SK-N-SH (cell line): ENCODE results near the gene AP2S1. TPM values are rescaled to one million over a fixed set of nuclear protein-coding genes. Genes with fewer than 3 reads are reported as not detected.

Experiments used
- CTCF ChIA-PET: fragments of 300-600, 350-600 bp; formaldehyde crosslinking; extraction: SDS; loops from one replicate; lab custom pipeline; 2021; lab: Yijun Ruan, JAX
- POLR2A ChIA-PET: fragments of 350-600 bp; sonication (Branson Sonifier 250); formaldehyde crosslinking; extraction: SDS; loops from one replicate; lab custom pipeline; 2020; ENCODE audit warnings: antibody characterized with exemption, inconsistent platforms; lab: Yijun Ruan, JAX
- DNase-seq: peaks from one replicate; pipeline ENCODE4 v3.0.0; 2012
- H2AFZ ChIP-seq: fragments of 200-600 bp; sonication (generic); 2 replicates; pipeline ENCODE4 v1.8.1; 2016; ENCODE audit warnings: antibody characterized with exemption, mild to moderate bottlenecking, low read depth
- H3F3A ChIP-seq: fragments of 200-600 bp; sonication (generic); replicated peaks from 2 replicates; pipeline ENCODE3; 2016; ENCODE audit warnings: antibody characterized with exemption, mild to moderate bottlenecking; ENCODE audit not compliant: insufficient read depth
- H3K27ac ChIP-seq, 2 experiments: fragments of 200-500 bp in 1 of 2; fragments of 200-600 bp in 1 of 2; sonication (Bioruptor generic) in 1 of 2; sonication (generic), shearing (Covaris generic) in 1 of 2; 2 replicates each; pipeline versions ENCODE4 v1.5.1 to v1.6.1; 2014 to 2016; ENCODE audit warnings: low read depth in 2 of 2, inconsistent platforms in 1 of 2, low read length in 1 of 2, mild to moderate bottlenecking in 1 of 2, mixed read lengths in 1 of 2
- H3K27me3 ChIP-seq: fragments of 200-600 bp; sonication (generic), shearing (Covaris generic); 2 replicates; pipeline ENCODE4 v1.6.1; 2016; ENCODE audit warnings: mixed run types; ENCODE audit not compliant: insufficient read depth
- H3K36me3 ChIP-seq, 2 experiments: fragments of 200-500 bp in 1 of 2; fragments of 200-600 bp in 1 of 2; sonication (Bioruptor generic) in 1 of 2; sonication (generic) in 1 of 2; replicated peaks in 1 of 2; 2 replicates each; pipeline versions ENCODE3 to v1.5.1; 2014 to 2016; ENCODE audit warnings: low read length in 1 of 2, mild to moderate bottlenecking in 1 of 2; ENCODE audit not compliant: insufficient read depth in 2 of 2, control insufficient read depth in 1 of 2
- H3K4me1 ChIP-seq, 2 experiments: fragments of 200-500 bp in 1 of 2; fragments of 200-600 bp in 1 of 2; sonication (Bioruptor generic) in 1 of 2; sonication (generic), shearing (Covaris generic) in 1 of 2; 2 replicates each; pipeline versions ENCODE4 v1.5.1 to v1.6.1; 2014 to 2016; ENCODE audit warnings: low read depth in 1 of 2, low read length in 1 of 2, mixed run types in 1 of 2; ENCODE audit not compliant: insufficient read depth in 2 of 2, control insufficient read depth in 1 of 2
- H3K4me2 ChIP-seq: fragments of 200-600 bp; sonication (generic), shearing (Covaris generic); 2 replicates; pipeline ENCODE4 v1.6.1; 2017; ENCODE audit warnings: mixed run types
- H3K4me3 ChIP-seq, 2 experiments: fragments of 200-500 bp in 1 of 2; fragments of 200-600 bp in 1 of 2; sonication (Bioruptor generic) in 1 of 2; sonication (generic), shearing (Covaris generic) in 1 of 2; 2 replicates each; pipeline versions ENCODE4 v1.5.1 to v1.8.1; 2014 to 2016; ENCODE audit warnings: low read depth in 2 of 2, inconsistent platforms in 1 of 2, low read length in 1 of 2, mild to moderate bottlenecking in 1 of 2, mixed read lengths in 1 of 2, moderate library complexity in 1 of 2
- H3K79me2 ChIP-seq: fragments of 200-600 bp; sonication (generic); 2 replicates; pipeline ENCODE4 v1.8.1; 2017; ENCODE audit warnings: mild to moderate bottlenecking; ENCODE audit not compliant: insufficient read depth
- H3K9ac ChIP-seq: fragments of 200-600 bp; sonication (generic); 2 replicates; pipeline ENCODE4 v1.6.1; 2017; ENCODE audit warnings: mixed run types
- H3K9me2 ChIP-seq: fragments of 200-600 bp; sonication (generic); 2 replicates; pipeline ENCODE4 v1.6.1; 2017; ENCODE audit warnings: mixed run types
- H3K9me3 ChIP-seq: fragments of 200-600 bp; sonication (generic); 2 replicates; pipeline ENCODE4 v1.6.1; 2017; ENCODE audit warnings: mixed run types, mild to moderate bottlenecking, moderate library complexity
- H4K20me1 ChIP-seq: fragments of 200-600 bp; sonication (generic); 2 replicates; pipeline ENCODE4 v1.6.1; 2017; ENCODE audit warnings: mild to moderate bottlenecking, mixed run types; ENCODE audit not compliant: insufficient read depth
- CHD2 ChIP-seq: fragments of 150-350 bp; IDR thresholded peaks from 2 replicates; pipeline ENCODE4 v1.6.1; 2018; ENCODE audit warnings: low read length; ENCODE audit not compliant: partially characterized antibody
- EP300 ChIP-seq, 2 experiments: IDR thresholded peaks; 2 replicates each; pipeline versions ENCODE4 v1.4.0 to v1.6.1; 2012; ENCODE audit warnings: borderline replicate concordance in 1 of 2, low read depth in 1 of 2, low read length in 1 of 2
- EZH2phosphoT487 ChIP-seq: fragments of 200-600 bp; sonication (generic); IDR thresholded peaks from 2 replicates; pipeline ENCODE4 v1.6.1; 2017; ENCODE audit warnings: low read depth, mixed run types, mild to moderate bottlenecking, antibody characterized with exemption, moderate library complexity, borderline replicate concordance
- FOXM1 ChIP-seq: IDR thresholded peaks from 2 replicates; pipeline ENCODE4 v1.4.0; 2012; ENCODE audit warnings: low read depth, mild to moderate bottlenecking
- MAX ChIP-seq: IDR thresholded peaks from 2 replicates; pipeline ENCODE4 v1.4.0; 2012; ENCODE audit warnings: low read depth
- MEF2A ChIP-seq: IDR thresholded peaks from 2 replicates; pipeline ENCODE4 v1.4.0; 2012; ENCODE audit warnings: low read depth, borderline replicate concordance
- NFIC ChIP-seq: IDR thresholded peaks from 2 replicates; pipeline ENCODE4 v1.4.0; 2012; ENCODE audit warnings: borderline replicate concordance
- NRF1 ChIP-seq: IDR thresholded peaks from 2 replicates; pipeline ENCODE4 v1.6.1; 2012; ENCODE audit warnings: low read depth, mild to moderate bottlenecking, low read length
- POLR2AphosphoS5 ChIP-seq: IDR thresholded peaks from 2 replicates; pipeline ENCODE4 v1.6.1; 2012; ENCODE audit warnings: low read depth, low read length
- RAD21 ChIP-seq: IDR thresholded peaks from 2 replicates; pipeline ENCODE4 v1.6.1; 2012; ENCODE audit warnings: mild to moderate bottlenecking, low read length
- RCOR1 ChIP-seq: fragments of 150-350 bp; IDR thresholded peaks from 2 replicates; pipeline ENCODE4 v1.6.1; 2017; ENCODE audit warnings: antibody characterized with exemption, low read length
- RFX5 ChIP-seq: IDR thresholded peaks from 2 replicates; pipeline ENCODE4 v1.6.1; 2012; ENCODE audit warnings: mild to moderate bottlenecking, improper control_type of control experiment, low read length
- RXRA ChIP-seq: IDR thresholded peaks from 2 replicates; pipeline ENCODE4 v1.4.0; 2012; ENCODE audit warnings: low read depth, mild to moderate bottlenecking, borderline replicate concordance
- TEAD4 ChIP-seq: IDR thresholded peaks from 2 replicates; pipeline ENCODE4 v1.4.0; 2012; ENCODE audit warnings: mild to moderate bottlenecking, borderline replicate concordance; ENCODE audit not compliant: insufficient read depth
- USF1 ChIP-seq: IDR thresholded peaks from 2 replicates; pipeline ENCODE4 v1.4.0; 2012; ENCODE audit warnings: low read depth, borderline replicate concordance
- USF2 ChIP-seq: fragments of 150-350 bp; IDR thresholded peaks from 2 replicates; pipeline ENCODE4 v1.6.1; 2017; ENCODE audit warnings: antibody characterized with exemption, low read length, low read depth, borderline replicate concordance
- YY1 ChIP-seq: IDR thresholded peaks from 2 replicates; pipeline ENCODE4 v1.4.0; 2012; ENCODE audit warnings: low read depth, mild to moderate bottlenecking
- ZBTB33 ChIP-seq: IDR thresholded peaks from 2 replicates; pipeline ENCODE4 v1.4.0; 2012; ENCODE audit warnings: low read depth, borderline replicate concordance
- WGBS: methylation state at CpG from one replicate; pipeline ENCODE4 v1.1.6; 2017; ENCODE audit warnings: low lambda C conversion rate; 5-methylcytosine and 5-hydroxymethylcytosine counted together
- polyA plus RNA-seq, 3 experiments: library from polyadenylated mRNA; depleted of rRNA; stranded (reverse); fragments of >200 nt; gene quantifications; 2 replicates each; pipeline ENCODE4 v1.2.3, GENCODE V29; 2012
- TF ChIP-seq, protein P1 (sequence below): IDR thresholded peaks from 2 replicates; pipeline ENCODE4; 2012

The AP2S1 gene
- polyA plus RNA-seq, 1 of the 3 experiments (the other 2 are of a cell fraction): 565 TPM

DNA sequence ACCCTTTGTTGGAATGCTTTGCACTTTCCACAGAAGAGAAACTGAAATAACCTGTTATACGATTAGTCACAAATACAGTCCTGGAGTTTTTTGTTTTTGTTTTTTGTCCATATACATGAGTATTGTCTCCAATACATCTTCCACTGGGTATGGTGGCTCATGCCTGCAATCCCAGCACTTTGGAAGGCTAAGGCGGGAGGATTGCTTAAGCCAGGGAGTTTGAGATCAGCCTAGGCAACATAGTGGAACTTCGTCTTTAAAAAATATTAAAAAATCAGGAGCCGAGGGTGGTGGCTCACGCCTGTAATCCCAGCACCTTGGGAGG is 25.0 kb downstream of the AP2S1 start:
- peaks cover 21% of the 10 kb centered on the region for H3F3A ChIP-seq
- H3K27ac ChIP-seq: no peak overlapping the region
- no peak overlapping the region for H2AFZ ChIP-seq
- 84% methylated on average over 5 of the region's 5 CpGs for WGBS
- ChIA-PET POLR2A (no interaction called here), CTCF (interaction anchor here (1.4 to 2.6 kb wide), 2 partner anchors 15 kb away, joined by 7 read pairs; no protein-coding TSS in a partner anchor)
- H3K9ac ChIP-seq: no peak overlapping the region
- no peaks in the 10 kb centered on the region for H3K27me3 ChIP-seq
- no peak for DNase-seq
- peaks cover 3 to 5% of the 10 kb centered on the region in 2 experiments; a peak in 1 of 4 replicates for H3K4me1 ChIP-seq
- no peaks in the 10 kb centered on the region for H3K79me2 ChIP-seq
- H3K4me2 ChIP-seq: no peak overlapping the region
- no peaks in the 10 kb centered on the region for H3K9me3 ChIP-seq
- H3K4me3 ChIP-seq: no peak overlapping the region
- no peaks in the 10 kb centered on the region for H3K9me2 ChIP-seq
- H4K20me1 ChIP-seq: no peaks in the 10 kb centered on the region
- no peak for TF ChIP-seq FOXM1
- TF ChIP-seq RAD21: no peak
- TF ChIP-seq RFX5: no peak
- TF ChIP-seq MAX: no peak
- no peak for TF ChIP-seq EZH2phosphoT487
- TF ChIP-seq, protein P1, sequence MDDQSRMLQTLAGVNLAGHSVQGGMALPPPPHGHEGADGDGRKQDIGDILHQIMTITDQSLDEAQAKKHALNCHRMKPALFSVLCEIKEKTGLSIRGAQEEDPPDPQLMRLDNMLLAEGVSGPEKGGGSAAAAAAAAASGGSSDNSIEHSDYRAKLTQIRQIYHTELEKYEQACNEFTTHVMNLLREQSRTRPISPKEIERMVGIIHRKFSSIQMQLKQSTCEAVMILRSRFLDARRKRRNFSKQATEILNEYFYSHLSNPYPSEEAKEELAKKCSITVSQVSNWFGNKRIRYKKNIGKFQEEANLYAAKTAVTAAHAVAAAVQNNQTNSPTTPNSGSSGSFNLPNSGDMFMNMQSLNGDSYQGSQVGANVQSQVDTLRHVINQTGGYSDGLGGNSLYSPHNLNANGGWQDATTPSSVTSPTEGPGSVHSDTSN: no peak
- TF ChIP-seq POLR2AphosphoS5: no peak
- no peak for TF ChIP-seq NRF1
- TF ChIP-seq RCOR1: no peak
- TF ChIP-seq USF1: no peak
- TF ChIP-seq MEF2A: no peak
- TF ChIP-seq ZBTB33: no peak
- no peak for TF ChIP-seq RXRA
- TF ChIP-seq USF2: no peak
- TF ChIP-seq EP300 (IDR thresholded peaks at IDR 0.05; ENCODE audit: borderline replicate concordance in 1 of 2, low read depth in 1 of 2, low read length in 1 of 2): no peak
- TF ChIP-seq TEAD4: no peak
- TF ChIP-seq NFIC: no peak
- TF ChIP-seq YY1: no peak
- no peak for TF ChIP-seq CHD2
- no peaks in the 10 kb centered on the region for H3K36me3 ChIP-seq
